Prostate gland (tissue), 2 donors: ENCODE measurements around the gene ADARB2.

ENCODE experiments used
- POLR2A ChIP-seq: fragments of 450-650 bp; IDR thresholded peaks from one replicate; pipeline ENCODE4 v1.6.1; 2016; ENCODE audit warnings: antibody characterized with exemption, mild to moderate bottlenecking
- TF ChIP-seq, protein P1 (sequence below), 4 experiments: fragments of 200-600 bp in 2 of 4; fragments of 450-650 bp in 2 of 4; sonication (generic) in 2 of 4; IDR thresholded peaks; 1 replicate in 3 of 4; 2 replicates in 1 of 4; pipeline ENCODE4 v1.5.1; 2016 to 2019; ENCODE audit warnings: antibody characterized with exemption in 4 of 4, mild to moderate bottlenecking in 2 of 4, moderate library complexity in 2 of 4

DNA sequence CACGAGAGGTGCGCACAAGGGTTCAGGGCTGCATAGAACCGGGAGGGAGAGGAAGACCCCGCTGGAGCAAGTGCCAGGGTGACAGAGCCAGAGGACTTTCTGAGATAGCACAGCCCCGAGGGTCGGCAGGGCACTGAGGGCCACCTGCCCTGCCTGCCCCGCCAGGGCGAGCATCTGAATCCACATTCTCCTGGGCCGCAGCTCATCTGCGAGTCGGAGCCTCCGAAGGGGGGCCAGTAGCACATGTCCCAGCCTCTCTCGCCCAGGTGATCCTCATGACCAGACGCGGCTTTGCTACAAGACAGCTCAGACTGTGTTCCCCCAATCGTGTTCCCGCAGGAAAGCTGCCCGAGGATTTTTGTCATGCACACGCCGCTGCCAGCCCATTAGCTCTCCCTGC is 71.2 kb downstream of the ADARB2 start:
- TF ChIP-seq, protein P1, sequence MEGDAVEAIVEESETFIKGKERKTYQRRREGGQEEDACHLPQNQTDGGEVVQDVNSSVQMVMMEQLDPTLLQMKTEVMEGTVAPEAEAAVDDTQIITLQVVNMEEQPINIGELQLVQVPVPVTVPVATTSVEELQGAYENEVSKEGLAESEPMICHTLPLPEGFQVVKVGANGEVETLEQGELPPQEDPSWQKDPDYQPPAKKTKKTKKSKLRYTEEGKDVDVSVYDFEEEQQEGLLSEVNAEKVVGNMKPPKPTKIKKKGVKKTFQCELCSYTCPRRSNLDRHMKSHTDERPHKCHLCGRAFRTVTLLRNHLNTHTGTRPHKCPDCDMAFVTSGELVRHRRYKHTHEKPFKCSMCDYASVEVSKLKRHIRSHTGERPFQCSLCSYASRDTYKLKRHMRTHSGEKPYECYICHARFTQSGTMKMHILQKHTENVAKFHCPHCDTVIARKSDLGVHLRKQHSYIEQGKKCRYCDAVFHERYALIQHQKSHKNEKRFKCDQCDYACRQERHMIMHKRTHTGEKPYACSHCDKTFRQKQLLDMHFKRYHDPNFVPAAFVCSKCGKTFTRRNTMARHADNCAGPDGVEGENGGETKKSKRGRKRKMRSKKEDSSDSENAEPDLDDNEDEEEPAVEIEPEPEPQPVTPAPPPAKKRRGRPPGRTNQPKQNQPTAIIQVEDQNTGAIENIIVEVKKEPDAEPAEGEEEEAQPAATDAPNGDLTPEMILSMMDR (IDR thresholded peaks at IDR 0.05), result no peak
- no peak for TF ChIP-seq POLR2A
